Camera-type eye (tissue), 1 donor: ENCODE measurements around the gene GDPGP1. TPM values are rescaled to one million over a fixed set of nuclear protein-coding genes. Genes with fewer than 3 reads are reported as not detected.

Source experiments
- total RNA-seq: library from RNA; depleted of rRNA; stranded (reverse); fragments of >200 nt; gene quantifications from one replicate; pipeline ENCODE4 v1.2.3, GENCODE V29; 2014

GDPGP1 gene
- 15.3 TPM for total RNA-seq

DNA sequence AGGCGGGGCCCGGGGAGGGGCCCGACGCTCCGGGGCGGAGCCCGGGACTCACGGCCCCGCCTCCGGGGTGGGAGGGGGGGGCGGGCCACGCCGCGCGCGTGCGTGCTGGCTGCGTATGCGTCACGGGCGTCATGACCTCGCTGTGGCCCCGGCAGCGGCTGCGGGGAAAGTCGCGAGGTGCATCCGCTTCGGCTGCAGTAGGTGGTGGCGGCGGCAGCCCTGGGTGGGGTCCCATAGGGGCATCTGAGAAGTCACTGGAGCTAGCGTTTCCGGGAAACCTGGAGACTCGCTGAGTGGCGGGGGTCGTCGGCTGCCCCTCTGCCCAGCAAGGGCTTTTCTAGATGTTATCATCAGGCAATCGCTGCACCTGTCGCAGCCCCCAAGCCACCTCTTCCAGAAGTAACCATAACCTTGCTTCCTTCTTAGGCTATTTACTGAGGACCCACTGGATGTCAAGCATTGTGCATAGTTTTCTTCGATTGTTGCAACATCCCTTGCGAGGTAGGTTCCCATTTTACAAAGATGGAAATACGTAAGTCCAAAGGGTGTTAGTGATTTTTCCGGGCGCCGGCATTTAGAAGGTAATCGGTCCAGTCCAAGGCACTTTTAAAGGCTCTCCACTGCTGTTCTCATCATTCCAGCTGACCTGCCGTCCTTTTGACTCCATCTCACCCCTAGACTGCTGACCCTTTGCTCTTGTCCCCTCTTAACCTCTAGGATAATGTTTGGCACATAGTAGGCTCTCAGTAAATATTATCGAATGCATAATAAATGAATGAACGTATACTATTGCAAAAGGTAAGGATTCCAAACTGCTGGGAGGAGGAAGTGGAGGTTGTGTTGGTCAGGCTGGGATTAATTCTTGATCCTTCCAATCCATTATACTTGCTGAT is at the start of gene GDPGP1:
Gene GDPGP1, plus strand, starts transcription at position 114 of the 893 bp plus-strand sequence. CDS start 6,700 bp downstream, outside the sequence.

DNA sequence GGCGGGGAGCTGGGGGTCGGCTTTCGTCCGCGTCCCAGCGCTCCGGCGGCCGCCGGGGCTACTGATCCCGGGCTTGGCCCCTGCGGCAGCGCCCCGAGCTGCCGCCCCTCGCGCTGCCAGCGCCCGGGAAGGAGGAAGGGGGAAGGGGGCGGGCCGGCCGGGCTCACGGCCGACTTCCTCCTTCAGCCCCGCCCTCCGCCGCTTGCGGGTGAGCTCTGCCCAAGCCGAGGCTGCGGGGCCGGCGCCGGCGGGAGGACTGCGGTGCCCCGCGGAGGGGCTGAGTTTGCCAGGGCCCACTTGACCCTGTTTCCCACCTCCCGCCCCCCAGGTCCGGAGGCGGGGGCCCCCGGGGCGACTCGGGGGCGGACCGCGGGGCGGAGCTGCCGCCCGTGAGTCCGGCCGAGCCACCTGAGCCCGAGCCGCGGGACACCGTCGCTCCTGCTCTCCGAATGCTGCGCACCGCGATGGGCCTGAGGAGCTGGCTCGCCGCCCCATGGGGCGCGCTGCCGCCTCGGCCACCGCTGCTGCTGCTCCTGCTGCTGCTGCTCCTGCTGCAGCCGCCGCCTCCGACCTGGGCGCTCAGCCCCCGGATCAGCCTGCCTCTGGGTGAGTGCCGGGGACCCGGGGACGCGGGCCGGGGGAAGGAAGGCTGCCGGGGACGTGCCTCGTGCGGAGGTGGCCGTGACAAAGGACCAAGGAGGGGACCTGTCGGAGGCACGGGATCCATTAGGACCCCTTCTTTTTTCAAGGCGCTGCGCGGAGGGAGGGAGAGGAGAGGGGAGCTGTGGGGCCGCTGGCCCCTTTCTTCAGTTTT is 32.7 kb upstream of the GDPGP1 start, which contains the start of gene SEMA4B:
Gene SEMA4B, plus strand, starts transcription at position 201 of the 814 bp plus-strand sequence. Its CDS starts 249 bp downstream, at position 450.

GRCh38 chr15:90233387-90234095 is 468 bp upstream of the GDPGP1 start, which contains the start of gene CIB1:
CIB1 (minus strand) TSS chr15:90233941; CDS start chr15:90233885, 56 bp downstream.

GRCh38 chr15:90249203-90249863 is 15.3 kb downstream of the GDPGP1 start, which contains the start of gene TTLL13:
TTLL13 (plus strand) TSS chr15:90249556; CDS start chr15:90250631, 1,075 bp downstream.

DNA sequence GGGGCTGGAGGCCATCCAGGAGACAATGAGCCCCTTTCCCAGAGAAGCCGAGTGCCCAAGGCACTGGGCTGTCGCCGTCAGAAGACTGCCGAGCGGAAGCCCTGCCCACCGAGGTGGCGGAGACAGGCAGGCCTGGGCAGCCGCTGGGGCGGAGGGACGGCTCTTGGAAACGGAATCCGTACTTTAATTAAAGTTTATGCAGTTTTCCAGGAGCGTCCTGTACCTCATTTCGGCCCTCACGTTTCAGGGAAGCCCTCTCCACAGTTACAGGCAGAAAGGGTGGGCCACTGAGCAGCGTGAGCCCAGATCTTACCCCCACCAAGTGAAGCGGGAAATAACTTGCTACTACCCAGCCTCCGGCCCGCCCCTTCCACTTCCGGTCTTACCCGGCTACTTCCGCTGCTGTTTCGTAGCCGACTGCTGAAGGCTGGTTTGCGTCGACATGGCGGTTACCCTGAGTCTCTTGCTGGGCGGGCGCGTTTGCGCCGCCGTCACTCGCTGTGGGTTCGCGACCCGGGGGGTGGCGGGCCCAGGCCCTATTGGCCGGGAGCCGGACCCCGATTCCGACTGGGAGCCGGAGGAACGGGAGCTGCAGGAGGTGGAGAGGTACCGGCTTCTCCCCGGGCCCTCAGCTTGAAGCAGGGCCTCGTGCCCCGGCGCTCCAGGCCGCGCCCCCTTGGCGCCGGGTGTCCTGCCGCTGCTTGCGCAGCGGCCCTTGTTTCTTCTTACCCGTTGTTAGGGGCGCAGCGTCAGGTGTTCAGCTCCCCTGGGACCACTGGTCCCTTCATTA is 31.5 kb downstream of the GDPGP1 start, which contains the start of gene NGRN:
Gene NGRN, plus strand, starts transcription at position 402 of the 790 bp plus-strand sequence. Its CDS starts 41 bp downstream, at position 443.

Other genes starting within 250 kb of the GDPGP1 start
- gene ZNF710, start 232.9 kb upstream of the GDPGP1 start, total RNA-seq: 11.7 TPM
- gene IDH2, start 131.7 kb upstream of the GDPGP1 start, total RNA-seq: 92.2 TPM
- 93.7 TPM for gene SEMA4B, start 32.9 kb upstream of the GDPGP1 start, total RNA-seq
- 8.6 TPM for gene CIB1, start 268 bp upstream of the GDPGP1 start, total RNA-seq
- gene TTLL13, start 15.3 kb downstream of the GDPGP1 start, total RNA-seq: not detected
- gene NGRN, start 31.5 kb downstream of the GDPGP1 start, total RNA-seq: 161 TPM
- 4.4 TPM for gene ZNF774, start 118.1 kb downstream of the GDPGP1 start, total RNA-seq
- gene IQGAP1, start 154.0 kb downstream of the GDPGP1 start, total RNA-seq: 145 TPM